NCI-H2081 treated with DMSO at 0.1 percent for 48 hours (cell line): ENCODE data around the gene CLEC3A.
"Not testable (repeated sequence)": the region's sequence is repeated elsewhere in the genome, so short reads cannot be mapped to it uniquely, and the experiment has no call there.

Source experiments
- DNase-seq: peaks from one replicate; lab custom pipeline; 2025; lab: John Stamatoyannopoulos, UW

CLEC3A gene, protein sequence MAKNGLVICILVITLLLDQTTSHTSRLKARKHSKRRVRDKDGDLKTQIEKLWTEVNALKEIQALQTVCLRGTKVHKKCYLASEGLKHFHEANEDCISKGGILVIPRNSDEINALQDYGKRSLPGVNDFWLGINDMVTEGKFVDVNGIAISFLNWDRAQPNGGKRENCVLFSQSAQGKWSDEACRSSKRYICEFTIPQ

GRCh38 chr16:78022347-78023060 is at the start of gene CLEC3A:
Gene CLEC3A (plus strand): TSS chr16:78022548. CDS start chr16:78022627, 79 bp downstream.
- no peak for DNase-seq

- no peak for DNase-seq
Measured at GRCh38 chr16:77974883-77975282, 47.5 kb upstream of the CLEC3A start.

DNA sequence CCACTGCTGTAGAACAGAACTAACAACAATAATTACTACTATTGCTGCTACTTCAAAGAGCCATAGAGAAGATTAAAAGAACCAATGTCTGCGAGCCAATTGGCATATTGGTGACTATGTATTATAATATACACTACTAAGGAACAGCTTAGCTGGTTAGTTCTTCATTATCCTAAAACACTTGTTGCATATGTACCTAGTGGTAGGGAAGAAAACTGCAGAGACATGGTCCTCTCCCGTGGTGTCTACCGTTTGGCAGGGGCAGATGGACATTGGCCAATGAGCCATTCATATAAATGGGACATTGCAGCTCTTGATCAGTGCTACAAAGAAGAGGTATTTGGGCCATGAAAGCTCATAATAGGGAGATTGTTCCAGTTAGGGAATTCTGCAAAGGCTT is 46.4 kb upstream of the CLEC3A start:
- DNase-seq: no peak

- no peak for DNase-seq
Measured at GRCh38 chr16:77977339-77977738, 45.0 kb upstream of the CLEC3A start.

- no peak for DNase-seq
Measured at GRCh38 chr16:77985111-77985510, 37.2 kb upstream of the CLEC3A start.

DNA sequence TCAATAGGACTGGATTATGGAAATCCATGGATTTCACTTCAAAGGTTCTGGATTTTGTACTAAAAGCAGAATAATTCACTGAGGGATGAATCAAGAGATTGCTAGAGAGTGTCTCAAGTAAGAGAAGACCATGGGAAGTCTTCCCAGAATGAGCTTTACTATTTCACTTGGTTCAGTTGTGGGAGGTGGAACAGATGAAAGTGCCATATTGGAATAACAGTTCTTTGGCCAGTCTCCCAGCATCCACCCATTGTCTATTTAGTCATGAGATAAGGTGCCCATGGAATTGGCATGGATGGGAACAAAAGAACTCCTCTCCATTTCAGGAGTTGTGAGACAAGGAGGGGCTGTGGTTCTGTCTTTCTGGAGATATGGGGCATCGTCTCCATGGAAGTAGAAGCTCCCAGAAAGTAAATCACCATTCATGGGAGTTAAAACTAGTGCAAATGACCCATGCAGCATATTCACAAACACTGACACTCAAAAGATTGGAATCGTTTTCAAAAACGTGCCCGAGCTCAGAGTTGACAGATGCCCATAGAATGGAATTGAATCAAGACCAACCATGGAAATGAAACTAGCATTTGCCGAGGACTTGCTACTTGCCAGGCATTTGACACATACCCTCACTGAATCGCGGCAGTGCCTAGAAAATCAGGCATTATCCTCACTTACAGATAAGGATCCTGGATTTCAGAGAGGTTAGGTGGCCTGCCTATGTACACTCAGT is 36.2 kb upstream of the CLEC3A start:
- no peak for DNase-seq

GRCh38 chr16:77987810-77988209 is 34.5 kb upstream of the CLEC3A start:
- DNase-seq: no peak

- no peak for DNase-seq
Measured at GRCh38 chr16:77989846-77990245, 32.5 kb upstream of the CLEC3A start.

GRCh38 chr16:77991701-77992100 is 30.6 kb upstream of the CLEC3A start:
- no peak for DNase-seq

DNA sequence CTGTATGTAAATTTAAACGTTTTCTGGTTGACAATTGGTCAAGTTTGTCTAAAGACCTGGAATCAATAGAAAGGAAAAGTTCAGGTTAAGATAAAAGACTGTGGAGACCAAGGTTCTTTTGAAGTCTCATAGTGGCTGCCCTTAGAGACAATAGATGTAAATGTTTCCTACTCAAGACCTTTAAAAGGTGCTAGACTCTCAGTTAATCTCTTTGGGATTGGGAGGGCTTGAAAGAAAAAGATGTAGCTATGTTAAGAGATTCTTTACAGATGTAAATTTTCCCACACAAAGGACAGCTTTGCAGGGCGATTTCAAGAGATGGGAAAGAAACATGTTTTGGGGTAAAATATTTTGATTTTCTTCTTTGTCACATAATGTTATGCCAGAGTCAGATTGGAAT is 30.0 kb upstream of the CLEC3A start:
- not testable (repeated sequence) for DNase-seq

GRCh38 chr16:77993111-77993985 is 29.0 kb upstream of the CLEC3A start:
- no peak for DNase-seq

- no peak for DNase-seq
Measured at GRCh38 chr16:77995843-77996455, 26.4 kb upstream of the CLEC3A start.

DNA sequence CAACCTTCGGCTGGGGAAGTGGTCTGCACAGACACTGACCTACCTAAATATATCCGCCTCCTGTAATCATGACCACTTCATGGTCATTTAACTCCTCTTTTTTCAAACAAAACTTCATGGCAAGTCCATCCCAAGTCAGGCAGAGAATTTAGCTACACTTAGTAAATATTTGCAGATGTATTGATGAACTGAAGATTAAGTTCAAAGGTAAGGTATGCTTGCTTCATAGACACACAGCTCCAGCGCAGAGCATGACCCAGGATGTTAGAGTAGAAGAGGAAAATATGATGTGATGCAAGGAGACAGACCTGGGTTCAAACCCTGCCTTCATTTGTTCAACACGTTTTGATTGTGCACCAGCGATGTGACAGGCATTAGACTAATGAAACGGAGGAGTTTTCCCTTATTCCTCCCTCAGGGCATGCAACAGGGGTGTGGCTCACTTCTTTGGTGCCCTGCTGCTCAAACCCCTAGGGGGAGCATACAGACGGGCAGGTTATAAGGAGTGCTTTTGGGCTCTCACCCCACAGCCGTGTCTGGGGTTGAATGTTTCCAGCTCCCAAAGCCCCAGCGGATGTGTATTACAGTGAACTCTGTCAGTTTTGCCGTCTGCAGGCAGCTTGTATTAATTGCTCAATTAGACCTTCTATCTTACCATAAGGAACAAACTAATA is 23.9 kb upstream of the CLEC3A start:
- DNase-seq: no peak

DNA sequence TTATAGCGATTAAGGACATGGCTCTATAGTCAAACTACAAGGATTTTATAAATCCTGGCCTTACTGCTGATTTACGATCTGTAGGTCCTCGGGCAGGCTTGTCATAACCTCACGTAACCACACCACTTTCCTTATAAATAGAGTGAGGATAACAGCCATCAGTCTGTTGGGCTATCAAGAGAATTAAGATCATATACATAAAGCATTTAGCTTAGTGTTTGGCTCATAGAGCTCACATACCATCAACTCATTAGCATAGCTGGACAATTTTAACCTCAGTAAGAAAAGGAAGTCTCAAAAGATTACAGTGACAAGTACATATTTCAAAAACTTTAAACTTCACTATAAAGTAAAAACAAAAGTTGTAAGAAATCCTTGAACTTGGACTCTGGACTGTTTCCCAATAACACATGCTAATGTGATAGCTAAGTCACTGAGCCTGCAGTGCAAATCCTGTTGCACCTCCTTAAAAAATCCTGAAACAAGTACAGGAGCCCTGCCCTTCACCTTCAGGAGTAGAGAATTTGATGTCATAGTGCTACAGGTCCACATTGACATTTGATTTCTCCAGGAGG is 20.8 kb upstream of the CLEC3A start:
- DNase-seq: no peak

DNA sequence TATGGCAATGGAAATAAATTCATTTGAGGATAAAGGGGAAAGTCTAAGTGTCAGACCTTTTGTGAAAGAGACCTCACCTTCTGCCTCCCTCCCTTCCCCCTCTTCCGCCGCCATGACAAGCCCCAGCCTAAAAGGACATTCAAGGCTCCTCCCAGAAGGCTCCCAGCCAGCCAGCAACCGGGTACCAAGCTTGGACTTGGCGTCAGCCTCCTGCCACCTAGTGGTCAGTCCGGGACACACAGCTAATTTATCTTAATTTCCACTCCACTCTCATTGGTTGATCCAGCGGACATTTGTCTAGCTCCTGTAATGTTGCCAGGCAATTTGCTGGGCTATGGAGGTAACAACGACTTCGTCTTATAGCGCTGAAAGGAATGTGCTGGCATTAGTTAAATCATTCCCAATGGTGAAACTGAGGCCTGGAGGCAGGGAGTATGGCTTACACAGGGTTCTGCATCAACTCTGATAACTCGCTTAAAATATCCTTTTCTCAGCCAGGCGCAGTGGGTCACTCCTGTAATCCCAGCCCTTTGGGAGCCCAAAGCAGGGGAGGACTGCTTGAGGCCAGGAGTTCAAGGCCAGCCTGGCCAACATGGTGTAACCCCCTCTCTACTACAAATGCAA is 19.3 kb upstream of the CLEC3A start:
- peak; percentile 76 for DNase-seq

DNA sequence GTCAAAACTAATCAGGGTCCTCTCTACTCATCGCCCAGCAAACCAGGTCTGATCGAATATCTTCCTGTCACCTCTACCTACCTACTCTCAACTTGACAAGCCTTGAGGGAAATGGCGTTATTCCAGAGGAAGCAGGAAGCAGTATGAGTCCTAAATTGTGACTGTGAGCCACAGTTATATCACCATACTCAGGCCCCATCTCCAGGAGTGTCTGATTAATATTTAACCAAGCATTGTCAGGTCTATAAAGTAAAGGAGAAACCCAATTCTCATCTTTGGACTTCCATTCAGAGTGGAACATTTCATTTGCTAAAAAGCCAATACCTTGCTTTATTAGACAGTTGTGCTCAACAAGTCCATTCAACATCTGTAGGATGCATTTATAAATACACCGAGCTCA is 17.8 kb upstream of the CLEC3A start:
- no peak for DNase-seq

- no peak for DNase-seq
Measured at GRCh38 chr16:78005881-78006280, 16.5 kb upstream of the CLEC3A start.

GRCh38 chr16:78007121-78007520 is 15.2 kb upstream of the CLEC3A start:
- DNase-seq: no peak

DNA sequence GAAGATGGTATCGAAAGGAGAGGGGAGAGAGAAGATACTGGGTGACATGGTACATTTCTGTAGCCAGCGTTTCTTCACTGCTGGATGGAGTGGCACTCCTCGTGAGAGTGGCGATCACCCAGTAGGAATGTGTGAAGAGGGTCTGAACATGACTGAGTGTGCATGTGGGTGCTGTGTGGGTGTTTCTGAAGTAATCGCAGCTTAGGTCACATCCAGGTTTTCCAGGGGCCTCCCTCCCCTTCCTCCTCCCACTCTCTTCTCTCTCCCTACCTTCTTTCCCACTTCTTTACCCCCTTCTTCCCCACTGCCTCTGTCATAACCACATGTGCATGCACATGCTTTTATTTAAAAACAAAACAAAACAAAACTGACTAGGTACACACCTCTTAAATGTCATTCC is 1.8 kb downstream of the CLEC3A start:
- no peak for DNase-seq

- DNase-seq: no peak
Measured at GRCh38 chr16:78025631-78026030, 3.3 kb downstream of the CLEC3A start.
